HUES48 (cell line): ENCODE results near the gene FBXL14.

ENCODE experiments used
- H3K27ac ChIP-seq: one replicate; pipeline ENCODE4 v1.7.0; 2013; ENCODE audit warnings: low read depth, low read length, inconsistent platforms
- H3K27me3 ChIP-seq: 2 replicates; pipeline ENCODE4 v1.6.1; 2013; ENCODE audit warnings: mild to moderate bottlenecking, low read length; ENCODE audit not compliant: control insufficient read depth, insufficient read depth
- H3K36me3 ChIP-seq: 2 replicates; pipeline ENCODE4 v1.6.1; 2013; ENCODE audit warnings: low read length; ENCODE audit not compliant: control insufficient read depth, insufficient read depth
- H3K4me1 ChIP-seq: 2 replicates; pipeline ENCODE4 v1.6.1; 2013; ENCODE audit warnings: mild to moderate bottlenecking, low read length; ENCODE audit not compliant: control insufficient read depth, insufficient read depth
- H3K4me3 ChIP-seq: 2 replicates; pipeline ENCODE4 v1.5.1; 2013; ENCODE audit warnings: mild to moderate bottlenecking, low read depth, low read length
- H3K9ac ChIP-seq: 2 replicates; pipeline ENCODE4 v1.6.1; 2013; ENCODE audit warnings: mild to moderate bottlenecking, low read depth, low read length, moderate library complexity
- H3K9me3 ChIP-seq: 2 replicates; pipeline ENCODE4 v1.6.1; 2013; ENCODE audit warnings: low read length; ENCODE audit not compliant: control insufficient read depth, insufficient read depth

Gene FBXL14

DNA sequence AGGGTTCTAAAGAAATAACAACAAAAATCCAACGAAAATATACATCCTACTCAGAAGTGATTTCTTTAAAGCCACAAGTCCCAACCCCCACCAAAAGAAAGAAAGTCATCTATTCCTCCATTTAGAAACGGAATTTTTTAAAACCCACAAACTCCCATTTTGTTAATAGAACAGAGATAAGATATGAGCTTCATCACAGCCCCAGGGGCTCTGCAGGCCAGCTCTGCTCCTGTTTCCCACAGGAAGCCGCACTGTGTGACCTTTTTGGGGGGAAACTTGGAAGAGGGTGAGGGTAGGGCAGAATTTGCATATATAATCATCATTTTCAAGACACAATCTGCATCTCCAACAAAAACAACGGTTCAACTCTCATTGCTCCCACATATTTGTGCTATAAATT is 2.8 kb downstream of the FBXL14 start:
- no peaks in the 10 kb centered on the region for H3K36me3 ChIP-seq
- no peaks in the 10 kb centered on the region for H3K9me3 ChIP-seq
- H3K27me3 ChIP-seq = peaks cover 84% of the 10 kb centered on the region
- peaks cover 58% of the 10 kb centered on the region for H3K4me1 ChIP-seq
- H3K27ac ChIP-seq = peak overlapping the region; percentile 48
- H3K9ac ChIP-seq = no peak overlapping the region
- H3K4me3 ChIP-seq = peak overlapping the region; percentile 60; the same call in 1 of the 2 replicates

DNA sequence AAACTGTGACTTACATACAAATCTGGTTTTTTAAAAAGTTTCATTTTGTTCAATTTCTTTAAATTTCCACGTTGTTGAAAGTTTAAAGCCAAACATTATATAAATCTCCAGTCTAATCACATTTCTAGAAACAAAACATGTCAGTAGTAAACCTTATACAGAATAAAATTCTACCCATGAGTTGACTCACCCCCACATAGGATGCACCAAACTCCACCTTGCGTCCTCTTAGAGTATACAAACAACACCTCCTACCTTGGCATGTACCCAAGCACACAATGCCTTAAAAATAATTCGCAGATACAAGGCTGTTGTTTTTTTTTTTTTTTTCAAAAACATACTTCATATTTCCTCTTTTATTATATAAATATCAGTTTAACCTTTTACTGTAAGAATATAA is 3.3 kb downstream of the FBXL14 start:
- peak overlapping the region; percentile 60 for H3K4me3 ChIP-seq
- peaks cover 58% of the 10 kb centered on the region for H3K4me1 ChIP-seq
- no peak overlapping the region for H3K9ac ChIP-seq
- no peaks in the 10 kb centered on the region for H3K9me3 ChIP-seq
- H3K36me3 ChIP-seq = no peaks in the 10 kb centered on the region
- H3K27ac ChIP-seq = peak overlapping the region; percentile 88
- peaks cover 84% of the 10 kb centered on the region for H3K27me3 ChIP-seq

DNA sequence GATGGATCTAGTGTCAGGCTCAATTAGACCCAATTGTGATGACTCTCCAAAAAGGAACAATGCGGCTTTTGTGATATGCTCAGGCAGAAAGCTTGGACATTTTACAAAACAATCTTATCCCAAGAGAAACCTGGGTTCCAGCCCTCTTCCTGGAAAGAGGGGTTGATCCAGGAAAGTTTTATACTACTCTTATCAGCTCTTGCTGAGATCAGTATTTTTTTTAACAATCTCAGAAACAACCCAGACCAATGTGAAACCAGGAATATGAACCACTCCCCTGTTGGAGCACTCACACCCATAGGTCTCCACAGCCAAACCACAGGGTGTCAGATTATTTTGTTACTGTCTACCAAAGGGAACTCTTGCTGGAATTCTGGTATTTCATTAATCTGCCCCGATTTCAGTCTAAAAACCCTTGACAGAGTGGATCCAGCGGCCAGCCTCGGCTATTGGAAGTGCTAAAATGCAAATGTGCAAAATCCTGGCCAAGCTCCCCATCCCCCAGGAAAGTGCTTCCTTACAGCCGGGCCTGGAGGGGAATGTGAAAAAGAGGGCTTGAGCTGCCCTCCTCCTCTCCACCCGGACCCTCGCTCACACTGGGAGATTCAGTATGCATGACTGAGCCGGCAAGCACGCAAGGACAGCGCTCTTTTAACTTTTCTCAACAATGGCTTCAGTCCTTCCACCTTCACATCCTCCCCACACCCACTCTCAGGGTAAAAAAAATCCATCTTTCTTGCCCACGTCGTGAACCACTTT is 4.0 kb downstream of the FBXL14 start:
- peaks cover 84% of the 10 kb centered on the region for H3K27me3 ChIP-seq
- peak overlapping the region; percentile 60 for H3K4me3 ChIP-seq
- H3K9ac ChIP-seq = no peak overlapping the region
- no peaks in the 10 kb centered on the region for H3K9me3 ChIP-seq
- H3K36me3 ChIP-seq = no peaks in the 10 kb centered on the region
- peak overlapping the region; percentile 88 for H3K27ac ChIP-seq
- peaks cover 56% of the 10 kb centered on the region for H3K4me1 ChIP-seq

DNA sequence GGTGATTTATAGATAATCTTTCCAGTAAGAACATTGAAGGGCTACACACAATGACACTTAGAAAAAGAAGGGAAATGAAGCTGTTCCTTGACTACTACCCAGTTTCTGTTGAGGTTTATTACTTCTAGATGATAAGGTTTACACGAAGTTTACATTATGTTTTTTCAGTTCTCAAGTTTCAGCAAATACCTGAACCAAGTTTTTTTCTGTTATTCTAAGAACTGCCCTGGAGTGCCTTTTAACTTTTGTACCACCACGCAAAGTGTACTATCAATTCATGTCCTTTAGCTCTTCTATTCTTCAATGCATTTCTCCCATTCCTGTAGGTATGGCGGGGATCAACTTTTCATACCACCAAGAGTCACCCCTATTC is 5.8 kb downstream of the FBXL14 start:
- peaks cover 94% of the 10 kb centered on the region for H3K27me3 ChIP-seq
- no peaks in the 10 kb centered on the region for H3K9me3 ChIP-seq
- H3K36me3 ChIP-seq = no peaks in the 10 kb centered on the region
- no peak overlapping the region for H3K4me3 ChIP-seq
- H3K4me1 ChIP-seq = peaks cover 51% of the 10 kb centered on the region
- no peak overlapping the region for H3K9ac ChIP-seq
- peak overlapping the region; percentile 45 for H3K27ac ChIP-seq

DNA sequence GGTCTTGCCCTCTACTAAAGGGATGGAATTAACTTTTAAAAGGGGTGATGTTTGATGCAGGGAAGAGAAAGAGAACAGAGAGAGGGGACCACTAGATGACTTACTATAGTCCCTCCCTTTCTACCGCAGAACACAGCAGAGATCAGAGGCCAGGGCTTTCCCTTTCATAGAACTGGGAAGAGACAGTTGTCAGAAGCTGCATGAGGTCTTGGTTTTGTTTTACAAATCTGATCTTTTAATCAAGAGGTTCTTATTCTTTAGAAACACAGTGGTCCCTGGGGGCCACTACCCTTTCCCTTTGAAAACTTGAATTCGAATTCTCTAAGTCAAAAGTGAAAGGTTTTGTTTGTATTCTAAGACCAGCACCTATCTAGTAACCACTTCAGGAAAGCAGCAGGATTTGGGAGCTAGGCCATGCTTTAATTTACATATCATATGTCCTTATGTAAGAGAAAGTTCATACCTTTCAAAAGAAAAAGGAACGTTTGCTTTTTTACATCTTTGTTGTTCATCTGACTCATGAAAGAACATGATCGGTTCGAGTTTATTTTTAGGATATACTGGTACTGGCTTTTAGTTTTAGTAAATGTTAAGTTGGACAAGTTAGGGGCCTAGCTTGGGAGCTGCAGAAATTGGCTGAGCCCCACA is 6.3 kb downstream of the FBXL14 start:
- Histone ChIP-seq H3K9me3 (no peaks in the 10 kb centered on the region), H3K27ac (peak overlapping the region; percentile 45), H3K9ac (no peak overlapping the region), H3K4me1 (peaks cover 50% of the 10 kb centered on the region), H3K27me3 (peaks cover 89% of the 10 kb centered on the region), H3K36me3 (no peaks in the 10 kb centered on the region), H3K4me3 (no peak overlapping the region)

DNA sequence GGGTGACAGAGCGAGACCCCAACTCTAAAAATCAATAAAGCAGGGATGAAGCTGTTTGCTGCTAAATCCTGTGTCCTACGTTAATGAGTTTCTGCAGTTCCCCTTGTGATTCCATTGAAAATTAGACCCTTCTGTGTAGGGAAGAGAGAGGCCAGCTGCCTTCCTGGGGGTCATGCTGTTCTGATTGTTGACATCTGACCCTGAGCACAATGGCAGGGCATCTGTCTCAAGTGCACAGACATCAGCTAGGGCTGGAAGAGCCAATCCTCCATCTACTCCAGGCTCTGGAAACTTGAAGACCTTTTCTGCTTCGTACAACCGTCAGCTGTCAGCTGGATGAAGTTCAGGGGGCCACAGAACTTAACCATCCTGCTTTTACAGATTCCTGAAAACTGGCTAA is 10.1 kb downstream of the FBXL14 start:
- Histone ChIP-seq H3K9me3 (no peaks in the 10 kb centered on the region), H3K4me3 (no peak overlapping the region), H3K36me3 (no peaks in the 10 kb centered on the region), H3K27me3 (peaks cover 52% of the 10 kb centered on the region), H3K4me1 (peaks cover 16% of the 10 kb centered on the region), H3K9ac (no peak overlapping the region), H3K27ac (no peak overlapping the region)

DNA sequence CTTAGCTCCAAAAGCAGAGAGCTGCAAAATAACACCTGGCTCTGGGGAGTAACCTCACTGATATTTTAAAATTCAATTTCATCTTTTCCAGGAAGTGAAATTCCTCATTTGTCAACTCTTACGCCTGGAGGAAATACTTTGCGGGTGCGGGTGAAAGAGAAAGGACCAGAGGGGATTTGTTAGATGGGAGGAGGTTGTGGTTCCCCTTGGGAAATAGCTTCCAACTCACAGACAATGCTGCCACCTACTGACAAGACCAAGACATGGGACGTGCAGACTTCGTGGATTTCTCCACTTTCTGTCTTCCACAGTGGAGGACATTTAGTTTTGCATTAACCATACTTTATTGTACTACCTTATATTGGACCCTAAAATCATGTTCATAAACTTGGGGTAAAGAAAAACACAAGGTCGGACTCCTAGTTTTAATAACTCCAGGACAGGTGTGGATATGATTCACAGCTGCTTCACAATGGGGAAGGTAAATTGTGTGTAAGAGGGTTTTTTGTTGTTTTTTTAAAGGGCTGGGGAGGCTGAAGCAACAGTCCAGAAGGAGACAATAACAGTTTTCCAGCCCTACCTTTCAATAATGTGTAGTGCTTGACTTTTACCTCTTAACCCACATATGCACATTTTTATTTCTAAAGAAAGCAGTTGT is 10.8 kb downstream of the FBXL14 start:
- Histone ChIP-seq H3K4me1 (peaks cover 12% of the 10 kb centered on the region), H3K27ac (no peak overlapping the region), H3K27me3 (peaks cover 44% of the 10 kb centered on the region), H3K9me3 (no peaks in the 10 kb centered on the region), H3K36me3 (no peaks in the 10 kb centered on the region), H3K9ac (no peak overlapping the region), H3K4me3 (no peak overlapping the region)

DNA sequence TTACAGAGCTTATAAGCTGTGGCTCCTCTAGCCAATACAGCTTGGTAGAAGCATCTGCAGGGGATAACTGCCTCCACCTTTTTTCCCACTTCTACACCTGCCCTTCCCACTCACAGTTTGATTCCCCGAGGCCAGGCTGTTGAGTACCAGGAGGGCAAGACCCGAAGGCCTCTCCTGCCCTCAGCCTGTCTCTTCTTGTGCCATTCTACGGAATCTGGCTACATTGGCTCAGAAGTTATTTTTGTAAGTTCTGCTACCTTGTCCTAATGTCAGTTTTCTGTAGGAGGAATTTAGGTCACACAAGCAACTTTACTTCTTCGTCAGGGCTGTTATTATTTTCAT is 11.7 kb downstream of the FBXL14 start:
- peaks cover 6% of the 10 kb centered on the region for H3K4me1 ChIP-seq
- H3K36me3 ChIP-seq = no peaks in the 10 kb centered on the region
- no peak overlapping the region for H3K4me3 ChIP-seq
- H3K9me3 ChIP-seq = no peaks in the 10 kb centered on the region
- H3K27ac ChIP-seq = no peak overlapping the region
- H3K27me3 ChIP-seq = peaks cover 39% of the 10 kb centered on the region
- no peak overlapping the region for H3K9ac ChIP-seq

DNA sequence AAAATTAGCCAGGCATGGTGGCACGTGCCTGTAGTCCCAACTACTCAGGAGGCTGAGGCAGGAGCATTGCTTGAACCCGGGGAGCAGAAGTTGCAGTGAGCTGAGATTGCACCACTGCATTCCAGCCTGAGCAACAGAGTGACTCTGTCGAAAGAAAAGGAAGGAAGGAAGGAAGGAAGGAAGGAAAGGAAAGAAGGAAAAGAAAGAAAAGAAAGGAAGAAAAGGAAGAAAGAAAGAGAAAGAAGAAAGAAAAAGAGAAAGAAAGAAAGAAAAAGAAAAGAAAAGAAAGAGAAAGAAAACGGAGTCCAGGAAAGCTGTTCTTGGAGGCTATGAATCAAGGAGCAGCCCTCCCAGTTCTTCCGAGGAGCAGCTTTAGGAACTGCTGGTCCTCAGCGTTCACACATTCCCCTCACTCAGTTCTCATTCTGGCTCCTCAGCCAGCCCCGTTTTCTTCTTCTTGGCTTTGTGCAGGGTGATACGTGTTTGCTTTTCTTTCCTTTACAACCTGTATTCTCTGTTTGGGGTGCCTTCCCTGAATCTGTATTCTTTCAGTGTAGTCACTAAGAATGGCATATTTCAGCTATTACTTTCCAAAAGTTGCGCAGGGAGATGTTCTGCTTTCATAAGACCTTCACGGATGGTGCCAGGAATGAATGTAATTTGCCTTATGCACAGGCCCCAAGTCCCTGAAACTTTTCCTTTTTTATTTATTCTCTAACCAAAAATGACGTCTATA is 12.2 kb downstream of the FBXL14 start:
- Histone ChIP-seq H3K27ac (no peak overlapping the region), H3K9me3 (no peaks in the 10 kb centered on the region), H3K4me1 (peaks cover under 1% of the 10 kb centered on the region; the same call in 1 of the 2 replicates), H3K4me3 (no peak overlapping the region), H3K36me3 (no peaks in the 10 kb centered on the region), H3K27me3 (peaks cover 34% of the 10 kb centered on the region), H3K9ac (no peak overlapping the region)

DNA sequence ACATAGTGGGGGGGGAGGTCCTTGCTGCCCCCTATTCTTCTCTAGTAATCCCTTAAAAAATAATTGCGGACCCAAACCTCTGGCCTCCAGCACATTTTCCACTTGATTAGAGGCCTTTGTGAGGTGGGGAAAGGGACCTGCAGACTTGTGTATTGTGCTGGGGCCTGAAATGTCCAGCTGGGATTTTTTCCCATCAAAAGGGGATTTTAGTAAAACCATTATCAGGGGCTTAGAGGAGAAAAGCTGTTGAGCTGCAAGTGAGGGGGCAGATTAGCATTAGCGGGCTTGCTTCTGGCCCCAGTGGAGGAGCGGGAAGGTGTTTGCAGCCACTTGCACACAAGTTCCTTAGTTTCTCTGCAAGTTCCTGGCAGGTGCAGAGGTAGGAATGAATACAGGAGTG is 13.9 kb downstream of the FBXL14 start:
- Histone ChIP-seq H3K9me3 (no peaks in the 10 kb centered on the region), H3K27ac (no peak overlapping the region), H3K27me3 (peaks cover 21% of the 10 kb centered on the region), H3K36me3 (no peaks in the 10 kb centered on the region), H3K4me1 (no peaks in the 10 kb centered on the region; the same call in 1 of the 2 replicates), H3K4me3 (no peak overlapping the region), H3K9ac (no peak overlapping the region)
